PFSK-1 (cell line): ENCODE results near the gene SMIM44.

ENCODE experiments used
- POLR2AphosphoS5 ChIP-seq: IDR thresholded peaks from 2 replicates; pipeline ENCODE4 v1.6.1; 2012; ENCODE audit warnings: low read depth, mild to moderate bottlenecking, control low read depth, low read length, moderate library complexity
- REST ChIP-seq, 2 experiments: IDR thresholded peaks; 2 replicates each; pipeline versions ENCODE4 v1.6.1 to v1.8.0; 2011 to 2012; ENCODE audit warnings: low read depth in 2 of 2, low read length in 2 of 2, control low read depth in 1 of 2, inconsistent platforms in 1 of 2, mild to moderate bottlenecking in 1 of 2, moderate library complexity in 1 of 2; ENCODE audit not compliant: insufficient read depth in 1 of 2
- SIN3A ChIP-seq: IDR thresholded peaks from 2 replicates; pipeline ENCODE4 v1.6.1; 2012; ENCODE audit warnings: mild to moderate bottlenecking, low read length, moderate library complexity, borderline replicate concordance; ENCODE audit not compliant: insufficient read depth
- TAF1 ChIP-seq: IDR thresholded peaks from 2 replicates; pipeline ENCODE4 v1.6.1; 2012; ENCODE audit warnings: low read length, control low read depth, borderline replicate concordance; ENCODE audit not compliant: insufficient read depth

DNA sequence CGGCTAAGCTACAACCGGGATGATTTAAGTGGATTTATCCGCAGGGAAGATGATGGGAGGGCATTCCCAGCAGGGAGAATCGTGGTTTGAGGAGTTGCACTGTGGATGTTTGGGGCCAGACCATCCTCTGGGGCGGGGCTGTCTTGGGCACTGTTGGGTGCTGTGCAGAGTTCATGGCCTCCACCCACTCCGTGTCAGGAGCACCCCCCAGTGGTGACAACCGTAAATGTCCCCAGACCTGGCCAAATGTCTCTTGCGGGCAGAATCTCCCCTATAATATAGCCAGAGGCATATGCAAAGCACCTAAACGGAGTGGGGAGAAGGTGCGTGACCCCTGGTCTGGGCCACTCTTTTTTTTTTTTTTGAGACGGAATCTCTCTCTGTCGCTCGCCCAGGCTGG is 43.2 kb downstream of the SMIM44 start:
- no peak for TF ChIP-seq TAF1
- TF ChIP-seq REST (IDR thresholded peaks at IDR 0.05; ENCODE audit: insufficient read depth in 1 of 2, low read depth in 2 of 2, low read length in 2 of 2): no peak
- TF ChIP-seq POLR2AphosphoS5: no peak
- TF ChIP-seq SIN3A: no peak
